ENCODE data around the gene TMEM17. TPM values are rescaled to one million over a fixed set of nuclear protein-coding genes. Genes with fewer than 3 reads are reported as not detected.

TMEM17 gene
- total RNA-seq, 1 donor from 2014 or later = 4.2 TPM

DNA sequence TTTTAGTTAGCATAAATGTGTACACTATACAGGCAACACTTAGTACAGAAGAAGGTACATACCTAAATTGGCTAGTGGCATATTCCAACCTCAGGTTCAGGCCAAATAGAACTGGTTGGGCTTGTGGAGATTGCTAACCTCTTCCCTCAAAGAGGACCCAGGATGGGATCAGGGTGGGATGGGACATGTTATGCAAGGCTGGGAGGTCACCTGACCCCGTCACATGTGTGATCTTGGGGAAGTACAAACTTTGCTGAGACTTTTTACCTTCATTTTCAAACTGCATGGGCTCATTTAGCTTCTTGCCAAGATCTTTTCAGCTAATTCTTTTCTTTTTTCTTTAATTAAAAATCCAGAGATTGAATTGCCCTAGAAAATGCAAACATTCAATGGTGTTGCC lies 36.9 kb downstream of the TMEM17 start:
- TF ChIP-seq, protein P1, sequence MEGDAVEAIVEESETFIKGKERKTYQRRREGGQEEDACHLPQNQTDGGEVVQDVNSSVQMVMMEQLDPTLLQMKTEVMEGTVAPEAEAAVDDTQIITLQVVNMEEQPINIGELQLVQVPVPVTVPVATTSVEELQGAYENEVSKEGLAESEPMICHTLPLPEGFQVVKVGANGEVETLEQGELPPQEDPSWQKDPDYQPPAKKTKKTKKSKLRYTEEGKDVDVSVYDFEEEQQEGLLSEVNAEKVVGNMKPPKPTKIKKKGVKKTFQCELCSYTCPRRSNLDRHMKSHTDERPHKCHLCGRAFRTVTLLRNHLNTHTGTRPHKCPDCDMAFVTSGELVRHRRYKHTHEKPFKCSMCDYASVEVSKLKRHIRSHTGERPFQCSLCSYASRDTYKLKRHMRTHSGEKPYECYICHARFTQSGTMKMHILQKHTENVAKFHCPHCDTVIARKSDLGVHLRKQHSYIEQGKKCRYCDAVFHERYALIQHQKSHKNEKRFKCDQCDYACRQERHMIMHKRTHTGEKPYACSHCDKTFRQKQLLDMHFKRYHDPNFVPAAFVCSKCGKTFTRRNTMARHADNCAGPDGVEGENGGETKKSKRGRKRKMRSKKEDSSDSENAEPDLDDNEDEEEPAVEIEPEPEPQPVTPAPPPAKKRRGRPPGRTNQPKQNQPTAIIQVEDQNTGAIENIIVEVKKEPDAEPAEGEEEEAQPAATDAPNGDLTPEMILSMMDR (conservative IDR thresholded peaks at IDR 0.05) = no peak
- no peak for DNase-seq (ENCODE audit: extremely low spot score, unreplicated experiment)
- Mint-ChIP-seq H3K9me3 (no peaks in the 10 kb centered on the region), H3K4me1 (ENCODE audit: unreplicated experiment) (peaks cover 9% of the 10 kb centered on the region), H3K27ac (no peak overlapping the region), H3K27me3 (no peaks in the 10 kb centered on the region), H3K36me3 (no peaks in the 10 kb centered on the region), H3K4me3 (no peak overlapping the region)

DNA sequence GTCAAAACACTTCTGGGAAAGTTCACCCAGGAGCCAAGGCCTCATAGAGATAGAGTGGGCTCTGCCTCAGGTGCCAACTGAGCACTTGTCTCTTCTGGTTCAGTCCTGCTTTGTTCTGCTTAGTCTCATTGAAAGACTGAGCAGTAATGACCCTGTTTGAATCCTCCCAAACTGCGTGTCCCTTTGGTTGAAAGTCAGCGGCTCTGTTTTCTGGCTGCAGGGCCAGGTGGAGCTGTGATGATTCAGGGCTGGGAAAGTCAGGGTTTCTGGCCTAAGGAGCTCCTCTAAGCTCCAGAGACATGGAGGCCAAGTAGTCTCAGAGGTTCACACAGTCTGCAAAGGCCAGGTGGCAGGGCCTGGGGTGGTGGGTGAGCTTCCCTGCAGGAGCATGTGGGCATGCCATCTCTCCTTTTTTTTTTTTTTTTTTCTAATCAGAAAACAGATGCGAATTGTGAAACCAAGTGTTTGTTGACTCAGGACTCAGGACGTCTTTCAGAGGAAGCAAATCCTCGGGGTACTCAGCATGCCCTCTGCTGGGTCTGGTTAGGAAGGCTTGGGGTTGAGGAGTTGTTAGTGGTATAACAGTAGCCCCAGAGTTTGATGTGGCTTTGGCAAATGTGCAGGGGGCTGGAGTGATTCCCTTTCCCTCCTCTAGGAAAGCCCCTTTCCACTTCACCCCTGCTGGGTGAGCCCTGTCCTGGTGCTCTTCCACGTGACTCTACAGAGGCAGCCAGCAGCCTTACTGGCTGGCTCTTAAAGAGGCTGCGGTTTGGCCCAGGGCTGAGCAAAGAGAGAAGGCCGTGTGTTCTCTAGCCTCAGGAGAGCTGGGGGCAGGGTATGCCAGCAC lies 38.3 kb downstream of the TMEM17 start:
- no peaks in the 10 kb centered on the region for H3K9me3 Mint-ChIP-seq
- H3K4me3 Mint-ChIP-seq = no peak overlapping the region
- no peaks in the 10 kb centered on the region for H3K27me3 Mint-ChIP-seq
- H3K36me3 Mint-ChIP-seq = no peaks in the 10 kb centered on the region
- peaks cover 20% of the 10 kb centered on the region for H3K4me1 Mint-ChIP-seq (ENCODE audit: unreplicated experiment)
- DNase-seq (ENCODE audit: extremely low spot score, unreplicated experiment) = no peak
- TF ChIP-seq, protein P1 (conservative IDR thresholded peaks at IDR 0.05) = no peak
- H3K27ac Mint-ChIP-seq = no peak overlapping the region

DNA sequence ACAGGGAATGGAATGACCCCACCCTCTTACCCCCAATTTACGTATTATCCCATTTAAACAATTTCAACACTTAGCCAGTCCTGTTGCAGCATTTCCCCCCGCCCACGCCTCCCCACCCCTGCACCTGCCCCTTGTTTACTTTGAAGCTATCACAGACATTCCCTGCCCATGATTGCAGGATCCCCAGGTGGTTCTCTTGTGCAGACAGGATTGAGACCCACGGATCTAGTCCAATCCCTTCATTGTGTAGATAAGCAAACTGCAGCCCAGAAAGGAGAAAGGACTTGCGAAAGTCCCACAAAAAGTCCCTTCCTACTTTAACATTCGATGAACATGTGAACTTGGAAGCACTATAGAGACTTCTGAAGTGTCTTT lies 38.9 kb downstream of the TMEM17 start:
- DNase-seq (ENCODE audit: extremely low spot score, unreplicated experiment) = no peak
- Mint-ChIP-seq H3K27me3 (no peaks in the 10 kb centered on the region), H3K27ac (no peak overlapping the region), H3K9me3 (no peaks in the 10 kb centered on the region), H3K4me3 (no peak overlapping the region), H3K4me1 (ENCODE audit: unreplicated experiment) (peaks cover 22% of the 10 kb centered on the region), H3K36me3 (no peaks in the 10 kb centered on the region)
- TF ChIP-seq, protein P1 (conservative IDR thresholded peaks at IDR 0.05) = no peak

DNA sequence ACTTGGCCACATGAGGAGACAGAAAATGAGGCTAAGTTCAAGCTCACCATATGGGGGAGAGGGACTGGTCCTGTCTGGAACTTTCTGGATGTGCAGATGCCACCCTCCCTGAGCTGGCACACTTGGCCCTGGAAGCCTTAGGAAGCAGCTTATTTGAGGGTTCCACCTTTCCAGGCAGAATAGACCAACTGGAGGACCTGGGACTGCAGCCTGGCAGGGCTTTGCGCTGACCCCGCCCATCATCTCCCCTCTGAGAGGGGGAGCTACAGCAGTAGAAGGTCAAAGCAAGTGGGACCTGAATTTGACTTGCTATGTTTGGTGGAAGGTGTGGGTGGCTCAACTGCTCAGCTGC lies 39.5 kb downstream of the TMEM17 start:
- H3K4me1 Mint-ChIP-seq (ENCODE audit: unreplicated experiment) = peaks cover 22% of the 10 kb centered on the region
- TF ChIP-seq, protein P1 (conservative IDR thresholded peaks at IDR 0.05) = no peak
- H3K9me3 Mint-ChIP-seq = no peaks in the 10 kb centered on the region
- H3K27me3 Mint-ChIP-seq = no peaks in the 10 kb centered on the region
- no peak for DNase-seq (ENCODE audit: extremely low spot score, unreplicated experiment)
- H3K27ac Mint-ChIP-seq = no peak overlapping the region
- H3K36me3 Mint-ChIP-seq = no peaks in the 10 kb centered on the region
- H3K4me3 Mint-ChIP-seq = no peak overlapping the region

DNA sequence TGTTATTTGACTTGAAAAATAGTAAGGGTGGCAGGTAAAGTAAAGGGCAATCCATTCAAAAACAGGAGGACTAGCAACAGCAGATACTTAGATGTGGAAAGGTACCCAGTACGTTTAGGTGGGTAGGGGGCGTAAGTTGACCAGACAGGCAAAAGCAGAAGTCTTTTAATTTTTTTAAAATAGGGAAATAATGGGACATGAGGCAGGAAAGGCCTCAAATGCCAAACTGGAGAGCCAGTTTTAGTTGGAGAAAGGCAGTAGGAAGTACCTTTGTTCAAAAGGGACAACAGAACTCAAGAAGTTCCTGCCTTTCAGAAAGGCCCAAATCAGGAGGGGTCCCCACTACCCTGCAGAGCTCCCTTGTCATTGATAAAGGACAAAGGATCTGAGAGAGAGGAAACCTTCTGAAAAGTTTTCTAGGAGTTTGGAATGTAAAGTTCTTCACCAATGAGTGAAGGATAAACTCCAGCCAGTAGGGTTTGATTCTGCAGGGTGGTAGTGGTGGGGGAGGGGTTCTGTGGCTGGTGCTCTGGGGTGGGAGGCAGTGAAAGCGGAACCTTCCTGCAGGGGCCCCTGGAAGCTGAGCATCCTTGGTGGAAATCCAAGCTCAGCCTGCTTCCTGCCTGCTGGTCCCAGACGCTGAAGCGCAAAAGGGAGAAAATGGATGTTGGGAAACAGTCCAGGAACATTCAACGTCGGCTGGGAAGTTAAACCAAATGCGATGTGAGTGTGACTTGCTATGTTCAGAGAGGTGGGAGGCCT lies 40.1 kb downstream of the TMEM17 start:
- Mint-ChIP-seq H3K27me3 (no peaks in the 10 kb centered on the region), H3K27ac (no peak overlapping the region), H3K36me3 (no peaks in the 10 kb centered on the region), H3K4me1 (ENCODE audit: unreplicated experiment) (peaks cover 22% of the 10 kb centered on the region), H3K9me3 (no peaks in the 10 kb centered on the region), H3K4me3 (no peak overlapping the region)
- TF ChIP-seq, protein P1 (conservative IDR thresholded peaks at IDR 0.05) = no peak
- DNase-seq (ENCODE audit: extremely low spot score, unreplicated experiment) = no peak

All from type B pancreatic cell (in vitro differentiated cells).